Left lung (tissue), 10 donors: ENCODE measurements around the gene TNKS2. TPM values are rescaled to one million over a fixed set of nuclear protein-coding genes. Genes with fewer than 3 reads are reported as not detected.
A peak's percentile ranks its signal among the peaks of the same experiment; 100 is the strongest.

Source experiments
- ATAC-seq: fragments of 200-7000 bp; cut with Tn5 transposase; one replicate; pipeline ENCODE4 v1.9.1; 2020; ENCODE audit warnings: moderate library complexity
- DNase-seq, 4 donors: peaks; one replicate each; pipeline ENCODE4 v3.0.0-alpha.2; 2013 to 2020
- H3K27ac ChIP-seq, 2 donors: fragments of 200-600 bp; sonication (generic) in 1 of 2; one replicate each; pipeline versions ENCODE4 v1.5.0 to v1.8.0; 2020 to 2021
- H3K27me3 ChIP-seq, 2 donors: fragments of 200-600 bp; sonication (generic) in 1 of 2; one replicate each; pipeline versions ENCODE4 v1.5.0 to v1.8.0; 2020 to 2021
- H3K36me3 ChIP-seq, 2 donors: fragments of 200-600 bp; sonication (generic) in 1 of 2; one replicate each; pipeline versions ENCODE4 v1.5.0 to v1.8.0; 2020 to 2021
- H3K4me1 ChIP-seq, 2 donors: fragments of 200-600 bp; one replicate each; pipeline ENCODE4 v1.8.0; 2021
- H3K4me3 ChIP-seq, 2 donors: fragments of 200-600 bp; sonication (generic) in 1 of 2; one replicate each; pipeline versions ENCODE4 v1.5.0 to v1.8.0; 2020 to 2021; ENCODE audit warnings: mild to moderate bottlenecking in 1 of 2
- H3K9me3 ChIP-seq, 2 donors: fragments of 200-600 bp; sonication (generic) in 1 of 2; one replicate each; pipeline versions ENCODE4 v1.5.0 to v1.8.0; 2020 to 2021
- intact Hi-C, 2 donors: fragments of 100-400 bp; cut with DNase I; formaldehyde crosslinking; loops; one replicate each; pipeline versions ENCODE4 v1.11.2 to v1.14.2; 2022
- polyA plus RNA-seq, 6 donors: library from polyadenylated mRNA; unstranded; fragments of 120-200 nt; gene quantifications; one replicate each; pipeline ENCODE4 v1.2.1, GENCODE V29; 2013; ENCODE audit not compliant: insufficient read length in 6 of 6
- total RNA-seq, 2 donors: library from RNA; stranded (reverse); fragmentation: NEBNext Ultra II Directional; extraction: Animal tissue kit (Norgen Biotek cat#: 25700); gene quantifications; one replicate each; pipeline ENCODE4 v1.2.1, GENCODE V29; 2021
- TF ChIP-seq, protein P1 (sequence below), 2 donors: fragments of 200-600 bp; sonication (generic) in 1 of 2; IDR thresholded peaks; one replicate each; pipeline versions ENCODE4 v1.5.0 to v1.8.0; 2021; ENCODE audit warnings: antibody characterized with exemption in 2 of 2
- donor health status: DM: no; HTN: yes; CAD: no.
- donor health status: DM: no; HTN: no; CAD: no.

Gene TNKS2
- total and polyA plus RNA-seq, 8 donors = 37.1 to 66.0 (median 57.7) TPM

- no peak overlapping the region for H3K4me3 ChIP-seq
- DNase-seq (no peak), ATAC-seq (no peak)
- H3K27me3 ChIP-seq = peaks cover 0 to 27% of the 10 kb centered on the region in 2 donors
- TF ChIP-seq, protein P1, sequence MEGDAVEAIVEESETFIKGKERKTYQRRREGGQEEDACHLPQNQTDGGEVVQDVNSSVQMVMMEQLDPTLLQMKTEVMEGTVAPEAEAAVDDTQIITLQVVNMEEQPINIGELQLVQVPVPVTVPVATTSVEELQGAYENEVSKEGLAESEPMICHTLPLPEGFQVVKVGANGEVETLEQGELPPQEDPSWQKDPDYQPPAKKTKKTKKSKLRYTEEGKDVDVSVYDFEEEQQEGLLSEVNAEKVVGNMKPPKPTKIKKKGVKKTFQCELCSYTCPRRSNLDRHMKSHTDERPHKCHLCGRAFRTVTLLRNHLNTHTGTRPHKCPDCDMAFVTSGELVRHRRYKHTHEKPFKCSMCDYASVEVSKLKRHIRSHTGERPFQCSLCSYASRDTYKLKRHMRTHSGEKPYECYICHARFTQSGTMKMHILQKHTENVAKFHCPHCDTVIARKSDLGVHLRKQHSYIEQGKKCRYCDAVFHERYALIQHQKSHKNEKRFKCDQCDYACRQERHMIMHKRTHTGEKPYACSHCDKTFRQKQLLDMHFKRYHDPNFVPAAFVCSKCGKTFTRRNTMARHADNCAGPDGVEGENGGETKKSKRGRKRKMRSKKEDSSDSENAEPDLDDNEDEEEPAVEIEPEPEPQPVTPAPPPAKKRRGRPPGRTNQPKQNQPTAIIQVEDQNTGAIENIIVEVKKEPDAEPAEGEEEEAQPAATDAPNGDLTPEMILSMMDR (IDR thresholded peaks at IDR 0.05) = no peak
- intact Hi-C loops = no loop called here
- H3K27ac ChIP-seq = no peak overlapping the region
- H3K4me1 ChIP-seq = peaks cover 8 to 14% of the 10 kb centered on the region in 2 donors
- no peaks in the 10 kb centered on the region for H3K36me3 ChIP-seq
- H3K9me3 ChIP-seq = no peaks in the 10 kb centered on the region
Observed at GRCh38 chr10:91885362-91886079, 87.3 kb downstream of the TNKS2 start.

DNA sequence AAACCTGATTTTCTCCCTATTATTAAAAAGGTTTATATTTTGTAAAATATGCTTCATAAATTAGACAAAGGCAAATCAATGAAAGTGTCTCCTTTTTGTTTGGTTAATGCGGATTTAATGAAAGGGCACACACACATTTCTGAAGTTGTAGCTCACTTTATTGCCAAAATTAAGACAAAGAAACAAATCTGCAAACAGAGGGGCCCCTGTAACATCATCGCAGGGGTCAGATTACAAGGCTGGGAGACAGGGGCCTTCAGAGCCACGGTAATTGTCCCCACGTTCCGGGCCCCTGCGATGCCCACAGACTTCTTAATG is 88.7 kb downstream of the TNKS2 start:
- Histone ChIP-seq H3K27ac (no peak overlapping the region), H3K4me3 (peak overlapping the region; percentile 38 to 41), H3K36me3 (no peaks in the 10 kb centered on the region), H3K27me3 (peaks cover 0 to 27% of the 10 kb centered on the region in 2 donors), H3K4me1 (peaks cover 8 to 14% of the 10 kb centered on the region in 2 donors), H3K9me3 (no peaks in the 10 kb centered on the region)
- ATAC-seq = no peak
- TF ChIP-seq, protein P1 (IDR thresholded peaks at IDR 0.05) = no peak
- intact Hi-C loops = no loop called here
- no peak for DNase-seq

DNA sequence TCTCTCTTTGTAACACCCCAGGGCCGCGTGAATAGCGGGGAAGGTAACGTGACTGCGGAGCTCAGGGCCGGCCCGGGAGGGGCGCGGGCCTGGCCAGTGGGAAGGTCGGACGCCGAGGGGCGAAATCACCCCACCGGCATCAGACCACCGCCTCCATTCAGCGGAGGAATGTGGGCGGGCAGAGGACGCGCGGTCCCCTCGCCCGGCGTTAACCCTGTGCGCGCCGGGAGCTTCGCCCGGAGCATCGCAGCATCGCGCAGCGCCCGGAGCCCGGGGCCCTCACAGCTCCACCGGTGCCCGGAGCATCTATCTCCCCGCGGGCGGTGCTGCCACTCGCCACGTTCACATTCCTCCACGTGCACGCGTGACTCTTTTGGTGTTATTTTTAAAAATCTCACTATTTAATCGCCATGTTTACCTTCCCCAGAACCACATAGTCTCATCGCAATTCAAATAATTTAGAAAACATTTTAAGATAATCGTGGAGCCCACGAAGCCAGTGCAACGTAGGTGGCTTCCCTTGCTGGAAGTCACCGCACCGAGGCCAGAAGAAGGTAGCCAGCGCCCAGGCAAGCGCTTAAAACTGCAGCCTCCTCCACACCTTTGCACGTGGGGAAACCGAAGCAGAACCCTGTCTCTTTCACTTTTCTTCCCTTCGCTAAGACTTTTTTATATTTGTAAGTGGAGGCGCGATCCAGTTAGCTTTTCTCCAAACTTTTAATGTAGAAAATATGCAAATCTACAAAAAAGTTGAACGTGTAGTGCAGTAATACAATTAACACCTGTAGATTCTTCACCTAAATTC is 89.2 kb downstream of the TNKS2 start:
- Histone ChIP-seq H3K4me3 (peak overlapping the region; percentile 38 to 41), H3K27ac (no peak overlapping the region), H3K36me3 (no peaks in the 10 kb centered on the region), H3K27me3 (peaks cover 0 to 27% of the 10 kb centered on the region in 2 donors), H3K9me3 (no peaks in the 10 kb centered on the region), H3K4me1 (peaks cover 8 to 14% of the 10 kb centered on the region in 2 donors)
- DNase-seq (peak in 3 of 4 donors; percentile 48 to 81 (median 52)), ATAC-seq (peak; percentile 78)
- intact Hi-C loops = no loop called here
- TF ChIP-seq, protein P1 (IDR thresholded peaks at IDR 0.05) = no peak

DNA sequence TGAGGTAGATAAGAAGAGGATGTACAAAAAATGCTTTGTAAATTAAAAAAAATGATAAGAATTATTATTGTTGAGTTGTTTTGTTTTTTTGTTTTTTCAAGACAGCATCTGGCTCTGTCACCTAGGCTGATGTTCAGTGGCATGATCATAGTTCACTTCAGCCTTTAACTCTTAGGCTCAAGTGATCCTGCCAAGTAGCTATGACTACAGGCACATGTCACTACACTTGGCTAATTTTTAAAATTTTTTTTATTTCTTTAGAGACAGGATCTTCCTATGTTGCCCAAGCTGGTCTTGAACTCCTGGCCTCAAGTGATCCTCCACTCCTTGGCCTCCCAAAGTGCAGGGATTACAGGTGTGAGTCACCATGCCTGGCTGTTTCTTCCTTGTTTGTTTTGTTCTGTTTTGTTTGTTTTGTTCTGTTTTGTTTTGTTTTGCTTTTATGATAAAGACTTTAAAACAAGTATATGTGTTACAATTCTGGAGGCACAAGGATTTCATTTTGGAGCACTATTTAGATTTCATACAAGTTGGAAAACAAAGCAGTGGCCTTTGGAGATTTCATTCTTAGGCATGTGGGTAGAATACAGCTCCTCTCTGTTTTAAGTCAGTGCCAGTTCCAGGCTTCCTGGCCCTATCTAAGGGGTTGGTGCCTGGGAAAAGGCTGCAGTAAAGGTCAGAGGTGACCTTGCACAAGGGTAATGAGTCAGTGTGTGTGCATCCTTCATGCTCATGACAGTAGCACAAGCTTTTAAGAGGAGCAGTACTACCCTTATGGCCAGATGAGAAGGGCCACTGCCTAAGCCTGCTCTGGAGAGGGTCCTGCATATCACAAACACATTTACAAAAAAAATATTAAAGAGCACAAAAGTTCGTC is 93.1 kb downstream of the TNKS2 start:
- intact Hi-C loops = no loop called here
- H3K36me3 ChIP-seq = no peaks in the 10 kb centered on the region
- no peak for ATAC-seq
- H3K9me3 ChIP-seq = no peaks in the 10 kb centered on the region
- peaks cover 8 to 14% of the 10 kb centered on the region in 2 donors for H3K4me1 ChIP-seq
- H3K27ac ChIP-seq = no peak overlapping the region
- no peak overlapping the region for H3K4me3 ChIP-seq
- TF ChIP-seq, protein P1 (IDR thresholded peaks at IDR 0.05) = no peak
- no peak for DNase-seq
- peaks cover 0 to 27% of the 10 kb centered on the region in 2 donors for H3K27me3 ChIP-seq
